HG03558 (cell line): Measurements from ENCODE around the gene SMC1B.
"Not testable (repeated sequence)": the region's sequence is repeated elsewhere in the genome, so short reads cannot be mapped to it uniquely, and the experiment has no call there.

Source experiments
- ATAC-seq: cut with Tn5 transposase; IDR thresholded peaks from one replicate; pipeline ENCODE4 v1.9.1; 2021; ENCODE audit warnings: moderate number of reproducible peaks; ENCODE audit not compliant: unreplicated experiment; ENCODE audit errors: extremely low read depth

Gene SMC1B

GRCh38 chr22:45424241-45424731, 10.9 kb upstream of the SMC1B start:
- ATAC-seq = no peak

- no peak for ATAC-seq
These were observed 10.1 kb upstream of the SMC1B start for GRCh38 chr22:45423524-45423923.

- ATAC-seq = no peak
These were observed 9.0 kb upstream of the SMC1B start for GRCh38 chr22:45422237-45422983.

- no peak for ATAC-seq
These were observed 8.1 kb upstream of the SMC1B start for GRCh38 chr22:45421349-45422055.

- ATAC-seq = no peak
These were observed 7.1 kb upstream of the SMC1B start for GRCh38 chr22:45420539-45420938.

GRCh38 chr22:45420011-45420410, 6.6 kb upstream of the SMC1B start:
- ATAC-seq = no peak

GRCh38 chr22:45418770-45419138, 5.4 kb upstream of the SMC1B start:
- no peak for ATAC-seq

- no peak for ATAC-seq
These were observed 4.8 kb upstream of the SMC1B start for GRCh38 chr22:45418056-45418769.

GRCh38 chr22:45413013-45413367, 409 bp downstream of the SMC1B start:
- ATAC-seq = no peak

- ATAC-seq = no peak
These were observed 5.6 kb downstream of the SMC1B start for GRCh38 chr22:45407793-45408192.

- ATAC-seq = no peak
These were observed 10.9 kb downstream of the SMC1B start for GRCh38 chr22:45402466-45402985.

- ATAC-seq = no peak
These were observed 13.5 kb downstream of the SMC1B start for GRCh38 chr22:45399712-45400445.

GRCh38 chr22:45398214-45398613, 15.2 kb downstream of the SMC1B start:
- ATAC-seq = no peak

- no peak for ATAC-seq
These were observed 15.6 kb downstream of the SMC1B start for GRCh38 chr22:45397806-45398205.

GRCh38 chr22:45389546-45389945, 23.9 kb downstream of the SMC1B start:
- ATAC-seq = no peak

- ATAC-seq = no peak
These were observed 32.1 kb downstream of the SMC1B start for GRCh38 chr22:45381348-45381747.

- no peak for ATAC-seq
These were observed 36.7 kb downstream of the SMC1B start for GRCh38 chr22:45376703-45377102.

- no peak for ATAC-seq
These were observed 37.4 kb downstream of the SMC1B start for GRCh38 chr22:45376009-45376408.

GRCh38 chr22:45373592-45373991, 39.8 kb downstream of the SMC1B start:
- ATAC-seq = not testable (repeated sequence)

GRCh38 chr22:45366713-45367112, 46.7 kb downstream of the SMC1B start:
- no peak for ATAC-seq
